Lower leg skin (tissue), 3 donors: ENCODE data around the gene S100A13.

Experiments
- POLR2A ChIP-seq, 2 donors: fragments of 450-650 bp; IDR thresholded peaks; one replicate each; pipeline ENCODE4 v1.6.1; 2016 to 2017; ENCODE audit warnings: antibody characterized with exemption in 2 of 2, mild to moderate bottlenecking in 1 of 2, moderate library complexity in 1 of 2
- TF ChIP-seq, protein P1 (sequence below), 3 donors: fragments of 450-650 bp; IDR thresholded peaks; one replicate each; pipeline ENCODE4 v1.5.1; 2016; ENCODE audit warnings: antibody characterized with exemption in 3 of 3, mild to moderate bottlenecking in 3 of 3, moderate library complexity in 2 of 3

DNA sequence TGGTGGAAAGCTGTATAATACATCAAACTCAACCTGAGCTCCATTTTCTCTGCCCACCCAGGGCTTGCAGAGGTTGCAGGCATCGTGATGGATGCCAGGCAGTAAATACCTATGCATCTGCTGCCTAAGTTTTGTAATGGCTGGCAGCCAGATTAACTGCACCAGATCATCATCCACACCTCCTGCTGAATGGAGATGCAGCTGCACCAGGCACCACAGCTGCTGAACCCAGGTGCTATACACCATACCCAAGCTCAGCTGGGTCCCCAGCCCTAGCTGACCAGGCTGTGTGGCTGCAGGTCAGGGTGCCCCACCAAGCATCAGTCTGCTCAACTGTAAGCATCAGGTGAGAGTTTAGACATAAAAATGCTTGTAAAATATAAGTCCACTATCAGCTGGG lies 24.5 kb upstream of the S100A13 start:
- TF ChIP-seq, protein P1, sequence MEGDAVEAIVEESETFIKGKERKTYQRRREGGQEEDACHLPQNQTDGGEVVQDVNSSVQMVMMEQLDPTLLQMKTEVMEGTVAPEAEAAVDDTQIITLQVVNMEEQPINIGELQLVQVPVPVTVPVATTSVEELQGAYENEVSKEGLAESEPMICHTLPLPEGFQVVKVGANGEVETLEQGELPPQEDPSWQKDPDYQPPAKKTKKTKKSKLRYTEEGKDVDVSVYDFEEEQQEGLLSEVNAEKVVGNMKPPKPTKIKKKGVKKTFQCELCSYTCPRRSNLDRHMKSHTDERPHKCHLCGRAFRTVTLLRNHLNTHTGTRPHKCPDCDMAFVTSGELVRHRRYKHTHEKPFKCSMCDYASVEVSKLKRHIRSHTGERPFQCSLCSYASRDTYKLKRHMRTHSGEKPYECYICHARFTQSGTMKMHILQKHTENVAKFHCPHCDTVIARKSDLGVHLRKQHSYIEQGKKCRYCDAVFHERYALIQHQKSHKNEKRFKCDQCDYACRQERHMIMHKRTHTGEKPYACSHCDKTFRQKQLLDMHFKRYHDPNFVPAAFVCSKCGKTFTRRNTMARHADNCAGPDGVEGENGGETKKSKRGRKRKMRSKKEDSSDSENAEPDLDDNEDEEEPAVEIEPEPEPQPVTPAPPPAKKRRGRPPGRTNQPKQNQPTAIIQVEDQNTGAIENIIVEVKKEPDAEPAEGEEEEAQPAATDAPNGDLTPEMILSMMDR (IDR thresholded peaks at IDR 0.05): no peak
- no peak for TF ChIP-seq POLR2A (IDR thresholded peaks at IDR 0.05)
